ES-I3 (cell line): ENCODE measurements around the gene NTRK2.

ENCODE experiments used
- H3K36me3 ChIP-seq: 2 replicates; pipeline ENCODE4 v1.6.1; 2013; ENCODE audit warnings: mild to moderate bottlenecking, low read length, control low read depth, moderate library complexity; ENCODE audit not compliant: insufficient read depth
- H3K4me1 ChIP-seq: 2 replicates; pipeline ENCODE4 v1.6.1; 2013; ENCODE audit warnings: mild to moderate bottlenecking, control low read depth, low read length; ENCODE audit not compliant: insufficient read depth
- H3K9ac ChIP-seq: 2 replicates; pipeline ENCODE4 v1.6.1; 2013; ENCODE audit warnings: low read depth, mild to moderate bottlenecking, low read length, moderate library complexity
- H3K9me3 ChIP-seq: 2 replicates; pipeline ENCODE4 v1.6.1; 2013; ENCODE audit warnings: mild to moderate bottlenecking, low read length, moderate library complexity; ENCODE audit not compliant: control insufficient read depth, insufficient read depth

NTRK2 gene

GRCh38 chr9:84759300-84759750 is 89.8 kb downstream of the NTRK2 start:
- Histone ChIP-seq H3K36me3 (no peaks in the 10 kb centered on the region), H3K4me1 (no peaks in the 10 kb centered on the region), H3K9me3 (no peaks in the 10 kb centered on the region; the same call in 1 of the 2 replicates), H3K9ac (no peak overlapping the region)

- Histone ChIP-seq H3K9me3 (no peaks in the 10 kb centered on the region; the same call in 1 of the 2 replicates), H3K4me1 (no peaks in the 10 kb centered on the region), H3K36me3 (no peaks in the 10 kb centered on the region), H3K9ac (no peak overlapping the region)
Measured at GRCh38 chr9:84759804-84760203, 90.3 kb downstream of the NTRK2 start.

GRCh38 chr9:84761137-84761808 is 91.7 kb downstream of the NTRK2 start:
- H3K9ac ChIP-seq, result no peak overlapping the region
- H3K9me3 ChIP-seq, result no peaks in the 10 kb centered on the region; the same call in 1 of the 2 replicates
- H3K36me3 ChIP-seq, result no peaks in the 10 kb centered on the region
- no peaks in the 10 kb centered on the region for H3K4me1 ChIP-seq

- H3K9ac ChIP-seq, result no peak overlapping the region
- H3K36me3 ChIP-seq, result no peaks in the 10 kb centered on the region
- no peaks in the 10 kb centered on the region for H3K9me3 ChIP-seq
- 0 out of 2 replicates have a peak, but pooled peaks cover 3% of the 10 kb centered on the region for H3K4me1 ChIP-seq
Measured at GRCh38 chr9:84772511-84772910, 103.0 kb downstream of the NTRK2 start.

GRCh38 chr9:84773022-84773421 is 103.5 kb downstream of the NTRK2 start:
- H3K36me3 ChIP-seq, result no peaks in the 10 kb centered on the region
- 0 out of 2 replicates have a peak, but pooled peaks cover 3% of the 10 kb centered on the region for H3K4me1 ChIP-seq
- no peaks in the 10 kb centered on the region for H3K9me3 ChIP-seq
- H3K9ac ChIP-seq, result no peak overlapping the region

- no peaks in the 10 kb centered on the region for H3K4me1 ChIP-seq
- no peaks in the 10 kb centered on the region for H3K9me3 ChIP-seq
- H3K36me3 ChIP-seq, result no peaks in the 10 kb centered on the region
- H3K9ac ChIP-seq, result no peak overlapping the region
Measured at GRCh38 chr9:84775056-84775643, 105.6 kb downstream of the NTRK2 start.

GRCh38 chr9:84778570-84778969 is 109.0 kb downstream of the NTRK2 start:
- H3K36me3 ChIP-seq, result no peaks in the 10 kb centered on the region

GRCh38 chr9:84779883-84780282 is 110.4 kb downstream of the NTRK2 start:
- H3K9me3 ChIP-seq, result no peaks in the 10 kb centered on the region
- H3K9ac ChIP-seq, result no peak overlapping the region
- H3K4me1 ChIP-seq, result peaks cover 4% of the 10 kb centered on the region; the same call in 1 of the 2 replicates
- H3K36me3 ChIP-seq, result no peaks in the 10 kb centered on the region

More at GRCh38 chr9:84778570-84778969, 109.0 kb downstream of the NTRK2 start:
- Histone ChIP-seq H3K9me3 (no peaks in the 10 kb centered on the region), H3K4me1 (peaks cover 4% of the 10 kb centered on the region; the same call in 1 of the 2 replicates), H3K9ac (no peak overlapping the region)

- Histone ChIP-seq H3K9ac (no peak overlapping the region), H3K9me3 (no peaks in the 10 kb centered on the region), H3K36me3 (no peaks in the 10 kb centered on the region), H3K4me1 (peaks cover 4% of the 10 kb centered on the region; the same call in 1 of the 2 replicates)
Measured at GRCh38 chr9:84780385-84780784, 110.9 kb downstream of the NTRK2 start.

GRCh38 chr9:84781458-84781857 is 111.9 kb downstream of the NTRK2 start:
- peaks cover 4% of the 10 kb centered on the region; the same call in 1 of the 2 replicates for H3K4me1 ChIP-seq
- H3K36me3 ChIP-seq, result no peaks in the 10 kb centered on the region
- no peaks in the 10 kb centered on the region for H3K9me3 ChIP-seq
- no peak overlapping the region for H3K9ac ChIP-seq

GRCh38 chr9:84781931-84782866 is 112.7 kb downstream of the NTRK2 start:
- peaks cover 4% of the 10 kb centered on the region; the same call in 1 of the 2 replicates for H3K4me1 ChIP-seq
- H3K9ac ChIP-seq, result no peak overlapping the region
- H3K9me3 ChIP-seq, result no peaks in the 10 kb centered on the region
- H3K36me3 ChIP-seq, result no peaks in the 10 kb centered on the region

- Histone ChIP-seq H3K4me1 (peaks cover 4% of the 10 kb centered on the region; the same call in 1 of the 2 replicates), H3K9me3 (no peaks in the 10 kb centered on the region), H3K36me3 (no peaks in the 10 kb centered on the region), H3K9ac (no peak overlapping the region)
Measured at GRCh38 chr9:84785792-84786547, 116.4 kb downstream of the NTRK2 start.

GRCh38 chr9:84788803-84789462 is 119.4 kb downstream of the NTRK2 start:
- Histone ChIP-seq H3K9me3 (no peaks in the 10 kb centered on the region), H3K36me3 (no peaks in the 10 kb centered on the region), H3K4me1 (no peaks in the 10 kb centered on the region), H3K9ac (no peak overlapping the region)
